K562 (cell line): ENCODE measurements around the gene GFI1B. TPM values are rescaled to one million over a fixed set of nuclear protein-coding genes. Genes with fewer than 3 reads are reported as not detected.
A peak's percentile ranks its signal among the peaks of the same experiment; 100 is the strongest.

Source experiments
- ATAC-seq: fragments of 200-7000 bp; cut with Tn5 transposase; 3 replicates; pipeline ENCODE4 v1.9.1; 2020; ENCODE audit warnings: moderate library complexity
- BruUV-seq: library from RNA; stranded (reverse); fragments of 400-500 nt; replicated peaks from 2 replicates; lab custom pipeline; 2021; lab: Mats Ljungman, UMichigan
- CTCF ChIA-PET: fragments of 300-600 bp; formaldehyde crosslinking; extraction: SDS; loops from one replicate; lab custom pipeline; 2021; ENCODE audit warnings: low intra/inter-chr PET ratio; lab: Yijun Ruan, JAX
- POLR2A ChIA-PET: fragments of 300-600, 350-650 bp; sonication (Branson Sonifier 250); formaldehyde crosslinking; extraction: SDS; loops from one replicate; lab custom pipeline; 2021; ENCODE audit warnings: antibody characterized with exemption, inconsistent platforms; lab: Yijun Ruan, JAX
- DNase-seq, 4 experiments: peaks; one replicate each; pipeline versions ENCODE4 v3.0.0 to v3.0.0-alpha.2; 2011 to 2018; ENCODE audit warnings: low spot score in 3 of 4, mixed read lengths in 3 of 4; ENCODE audit errors: extremely low read depth in 1 of 4
- FAIRE-seq: peaks from 2 replicates; lab custom pipeline; 2011; peaks lifted over from hg19 to GRCh38; lab: Jason Lieb, UNC
- H2AFZ ChIP-seq: 2 replicates; pipeline ENCODE4 v1.6.0; 2011; ENCODE audit warnings: low read depth, low read length, control low read depth, inconsistent platforms
- H3K27ac ChIP-seq: fragments of 200-600 bp; 3 replicates; pipeline ENCODE4 v1.8.0; 2011; ENCODE audit warnings: low read depth, mild to moderate bottlenecking, control low read depth, inconsistent platforms, low read length, moderate library complexity, mixed read lengths; ENCODE audit errors: extremely low read depth
- H3K27me3 ChIP-seq, 2 experiments: fragments of 300-600 bp in 1 of 2; 2 replicates in 1 of 2; 3 replicates in 1 of 2; pipeline versions ENCODE4 v1.6.0 to v1.8.0; 2011; ENCODE audit warnings: inconsistent platforms in 2 of 2, low read length in 2 of 2, mild to moderate bottlenecking in 1 of 2, mixed read lengths in 1 of 2, moderate library complexity in 1 of 2; ENCODE audit not compliant: control insufficient read depth in 2 of 2, insufficient read depth in 2 of 2
- H3K36me3 ChIP-seq: fragments of 300-600 bp; 3 replicates; pipeline ENCODE4 v1.8.0; 2011; ENCODE audit warnings: mild to moderate bottlenecking, low read length, inconsistent platforms; ENCODE audit not compliant: control insufficient read depth, insufficient read depth
- H3K4me1 ChIP-seq, 2 experiments: fragments of 200-600 bp in 1 of 2; replicated peaks in 1 of 2; 2 replicates in 1 of 2; 3 replicates in 1 of 2; pipeline versions ENCODE4 v1.5.1 to v1.8.0; 2011; ENCODE audit warnings: inconsistent platforms in 2 of 2, low read length in 2 of 2, mild to moderate bottlenecking in 1 of 2, mixed read lengths in 1 of 2, moderate library complexity in 1 of 2; ENCODE audit not compliant: control insufficient read depth in 2 of 2, insufficient read depth in 2 of 2
- H3K4me2 ChIP-seq: 2 replicates; pipeline ENCODE4 v1.6.1; 2011; ENCODE audit warnings: low read length, control low read depth, inconsistent platforms, mixed read lengths; ENCODE audit not compliant: insufficient read depth
- H3K4me3 ChIP-seq: fragments of 200-600 bp; sonication (generic), shearing (Covaris generic); 2 replicates; pipeline ENCODE4 v1.5.1; 2016; ENCODE audit warnings: control low read depth, inconsistent platforms
- H3K79me2 ChIP-seq: fragments of 200-600 bp; 3 replicates; pipeline ENCODE4 v1.8.0; 2011; ENCODE audit warnings: low read length, inconsistent platforms; ENCODE audit not compliant: control insufficient read depth, insufficient read depth
- H3K9ac ChIP-seq, 2 experiments: 2 replicates each; pipeline versions ENCODE4 v1.6.0 to v1.6.1; 2011; ENCODE audit warnings: low read depth in 2 of 2, low read length in 2 of 2, control low read depth in 1 of 2, inconsistent platforms in 1 of 2, mild to moderate bottlenecking in 1 of 2, mixed read lengths in 1 of 2; ENCODE audit not compliant: insufficient read depth in 1 of 2
- H3K9me1 ChIP-seq: one replicate; pipeline ENCODE4 v1.6.0; 2011; ENCODE audit warnings: inconsistent platforms, mild to moderate bottlenecking, low read length, moderate library complexity; ENCODE audit not compliant: control insufficient read depth, insufficient read depth
- H3K9me3 ChIP-seq: replicated peaks from 2 replicates; pipeline ENCODE4 v1.5.1; 2011; ENCODE audit warnings: low read depth, low read length, inconsistent platforms; ENCODE audit not compliant: control insufficient read depth, insufficient read depth
- H4K20me1 ChIP-seq: replicated peaks from 2 replicates; pipeline ENCODE4 v1.6.1; 2011; ENCODE audit warnings: low read length, inconsistent platforms, mixed read lengths; ENCODE audit not compliant: control insufficient read depth, insufficient read depth
- BRCA1 ChIP-seq, 2 experiments: fragments of 450-650 bp in 1 of 2; sonication (generic) in 1 of 2; formaldehyde crosslinking in 1 of 2; IDR thresholded peaks; 2 replicates each; pipeline versions ENCODE4 v1.5.0 to v1.6.1; 2017 to 2020; ENCODE audit warnings: mild to moderate bottlenecking in 1 of 2, missing genetic modification reagents in 1 of 2
- BRD4 ChIP-seq: fragments of 200-600 bp; sonication (generic); IDR thresholded peaks from 2 replicates; pipeline ENCODE4 v1.6.1; 2017; ENCODE audit warnings: inconsistent platforms
- CREB3L1 ChIP-seq: fragments of 450-650 bp; IDR thresholded peaks from 2 replicates; pipeline ENCODE4 v1.6.1; 2014; ENCODE audit warnings: low read depth, mild to moderate bottlenecking, moderate library complexity, borderline replicate concordance
- ELK3 ChIP-seq: fragments of 450-650 bp; formaldehyde crosslinking; IDR thresholded peaks from 2 replicates; pipeline ENCODE4 v1.4.0; 2020; ENCODE audit warnings: mild to moderate bottlenecking
- ESRRB ChIP-seq: fragments of 250-450 bp; sonication (Bioruptor Pico); IDR thresholded peaks from 2 replicates; pipeline ENCODE4 v1.5.0; 2020; ENCODE audit warnings: mild to moderate bottlenecking, moderate library complexity, borderline replicate concordance
- FIP1L1 ChIP-seq: fragments of 200-400 bp; formaldehyde crosslinking; IDR thresholded peaks from 2 replicates; pipeline ENCODE4 v1.6.1; 2018; ENCODE audit warnings: mild to moderate bottlenecking, low read depth, low read length; ENCODE audit not compliant: poor library complexity, severe bottlenecking
- FOXP1 ChIP-seq: sonication (generic); formaldehyde crosslinking; IDR thresholded peaks from 2 replicates; pipeline ENCODE4 v1.8.0; 2022; ENCODE audit warnings: mild to moderate bottlenecking, missing genetic modification reagents
- KLF13 ChIP-seq: fragments of 450-650 bp; IDR thresholded peaks from 2 replicates; pipeline ENCODE4 v1.6.1; 2016; ENCODE audit warnings: missing genetic modification characterization, low read depth, mild to moderate bottlenecking, missing compliant biosample characterization, moderate library complexity, borderline replicate concordance
- L3MBTL2 ChIP-seq: fragments of 450-650 bp; IDR thresholded peaks from 2 replicates; pipeline ENCODE4 v1.6.1; 2016; ENCODE audit warnings: mild to moderate bottlenecking, moderate library complexity
- MLX ChIP-seq, 2 experiments: fragments of 450-650 bp in 1 of 2; sonication (generic) in 1 of 2; formaldehyde crosslinking; conservative IDR thresholded peaks; 2 replicates each; pipeline versions ENCODE4 v1.4.0 to v1.8.1; 2020 to 2022; ENCODE audit warnings: mild to moderate bottlenecking in 1 of 2, missing genetic modification reagents in 1 of 2
- NCOA4 ChIP-seq: fragments of 450-650 bp; IDR thresholded peaks from 2 replicates; pipeline ENCODE4 v1.6.1; 2018; ENCODE audit warnings: mild to moderate bottlenecking; ENCODE audit not compliant: partially characterized antibody
- SIRT6 ChIP-seq: IDR thresholded peaks from one replicate; pipeline ENCODE4 v1.6.1; 2012; ENCODE audit warnings: low read depth, mild to moderate bottlenecking, control low read depth, inconsistent platforms, low read length, moderate library complexity
- TOE1 ChIP-seq, 2 experiments: fragments of 450-650 bp in 1 of 2; sonication (generic) in 1 of 2; formaldehyde crosslinking in 1 of 2; IDR thresholded peaks; 2 replicates each; pipeline versions ENCODE4 v1.7.1 to v1.8.0; 2016 to 2022; ENCODE audit warnings: borderline replicate concordance in 2 of 2, mild to moderate bottlenecking in 2 of 2, antibody characterized with exemption in 1 of 2, inconsistent platforms in 1 of 2, low read depth in 1 of 2, missing genetic modification reagents in 1 of 2, moderate library complexity in 1 of 2
- TRIM28 ChIP-seq: fragments of 450-650 bp; IDR thresholded peaks from 2 replicates; pipeline ENCODE4 v1.6.1; 2017
- ZBED1 ChIP-seq: IDR thresholded peaks from 2 replicates; pipeline ENCODE4 v1.6.1; 2014
- ZNF12 ChIP-seq: sonication (generic); formaldehyde crosslinking; IDR thresholded peaks from 2 replicates; pipeline ENCODE4 v1.4.0; 2020; ENCODE audit warnings: mild to moderate bottlenecking, missing genetic modification reagents
- ZNF445 ChIP-seq: fragments of 250-450 bp; sonication (Bioruptor Pico); IDR thresholded peaks from 2 replicates; pipeline ENCODE4 v1.4.0; 2020; ENCODE audit warnings: low read depth, mild to moderate bottlenecking, moderate library complexity
- ZSCAN32 ChIP-seq: fragments of 450-650 bp; formaldehyde crosslinking; IDR thresholded peaks from 2 replicates; pipeline ENCODE4 v1.4.0; 2020; ENCODE audit warnings: mild to moderate bottlenecking, moderate library complexity
- WGBS: fragments of 100-300 bp; shearing (Covaris generic); methylation state at CpG from one replicate; pipeline ENCODE4 v1.1.6; 2016; ENCODE audit warnings: low coverage, mixed read lengths; ENCODE audit not compliant: insufficient coverage; ENCODE audit errors: missing lambda C conversion rate; 5-methylcytosine and 5-hydroxymethylcytosine counted together
- in situ Hi-C: fragments of 300-500 bp; cut with MboI; formaldehyde crosslinking; loops from 4 replicates; pipeline ENCODE4 v1.15.0; 2018; ENCODE audit warnings: inconsistent platforms, mixed read lengths
- intact Hi-C: fragments of 100-400 bp; cut with micrococcal nuclease; formaldehyde crosslinking; loops from 2 replicates; pipeline ENCODE4 v1.14.2; 2022
- polyA plus RNA-seq, 8 experiments: library from polyadenylated mRNA; depleted of rRNA in 4 of 8; stranded (reverse) in 5 of 8; unstranded in 3 of 8; fragments of >200 nt; fragmentation: Nextera tagmentation in 2 of 8; fragmentation: Illumina TruSeq in 1 of 8; extraction: Ambion mirVana in 2 of 8; extraction: Trizol in 1 of 8; gene quantifications; 2 replicates each; pipeline versions ENCODE4 v1.2.1 to v1.2.3, GENCODE V29; 2011 to 2014; ENCODE audit warnings: inconsistent platforms in 1 of 8, missing spikeins in 1 of 8
- total RNA-seq, 7 experiments: library from RNA; depleted of rRNA in 6 of 7; stranded (reverse); fragments of >200 nt in 6 of 7; fragmentation: Illumina TruSeq in 2 of 7; extraction: Trizol in 2 of 7; gene quantifications; 2 replicates each; pipeline versions ENCODE4 v1.2.1 to v1.2.3, GENCODE V29; 2011 to 2021; ENCODE audit warnings: low replicate concordance in 1 of 7

The GFI1B gene
- total and polyA plus RNA-seq, 9 of the 15 experiments (the other 6 are each of a cell fraction or from before 2014, with no cell fraction given): 8.0 to 75.7 (median 34.5) TPM

- H3K4me2 ChIP-seq: no peak overlapping the region
- TF ChIP-seq MLX (CRISPR knock-in tag; conservative IDR thresholded peaks at IDR 0.05) (no peak), FIP1L1 (no peak), ZNF12 (CRISPR knock-in tag) (no peak), ZSCAN32 (CRISPR knock-in tag) (no peak), TOE1 (IDR thresholded peaks at IDR 0.05; ENCODE audit: borderline replicate concordance) (no peak), TOE1 (CRISPR knock-in tag; IDR thresholded peaks at IDR 0.05; ENCODE audit: borderline replicate concordance, low read depth) (no peak), SIRT6 (no peak), BRCA1 (IDR thresholded peaks at IDR 0.05) (no peak), BRCA1 (CRISPR knock-in tag; IDR thresholded peaks at IDR 0.05) (no peak), ELK3 (no peak), TRIM28 (no peak), FOXP1 (CRISPR knock-in tag) (no peak), ZNF445 (CRISPR knock-in tag) (no peak), ESRRB (CRISPR knock-in tag) (no peak), CREB3L1 (no peak), NCOA4 (no peak), L3MBTL2 (no peak), ZBED1 (no peak), BRD4 (no peak), KLF13 (no peak)
- H3K79me2 ChIP-seq: peaks cover 9% of the 10 kb centered on the region
- H3K4me1 ChIP-seq: peaks cover 12 to 16% of the 10 kb centered on the region in 2 experiments; a peak in 3 of 5 replicates
- peak overlapping the region; percentile 80 for H2AFZ ChIP-seq
- DNase-seq: no peak
- FAIRE-seq: no peak
- in situ Hi-C loops (no loop called here), intact Hi-C loops (no loop called here)
- ChIA-PET CTCF (no interaction called here), POLR2A (interaction anchor here (0.6 to 1.4 kb wide), 5 partner anchors 13 to 1394 kb away, joined by 3 to 6 read pairs (median 3); partner anchors contain the start of gene DDX31)
- no peak overlapping the region for H3K4me3 ChIP-seq
- no peak for ATAC-seq
- H3K9ac ChIP-seq: peak overlapping the region in 1 of 2 experiments; percentile 50; a peak in 1 of 4 replicates
- H4K20me1 ChIP-seq: no peaks in the 10 kb centered on the region
- H3K27me3 ChIP-seq: no peaks in the 10 kb centered on the region
- H3K36me3 ChIP-seq: no peaks in the 10 kb centered on the region
- no peaks in the 10 kb centered on the region for H3K9me1 ChIP-seq
- no peaks in the 10 kb centered on the region for H3K9me3 ChIP-seq
- BruUV-seq: no TSS peak
- 70% methylated on average over 18 of the region's 18 CpGs for WGBS
- no peak overlapping the region for H3K27ac ChIP-seq
Observed at GRCh38 chr9:132948482-132949050, 29.9 kb upstream of the GFI1B start.
